Tibial artery (tissue), 4 donors: ENCODE results near the gene ITGB3.

Experiments used
- DNase-seq, 2 donors: peaks; one replicate each; pipeline ENCODE4 v3.0.0-alpha.2; 2019
- H3K27ac ChIP-seq, 2 donors: fragments of 200-600 bp; sonication (generic) in 1 of 2; 1 replicate in 1 of 2; 2 replicates in 1 of 2; pipeline ENCODE4 v1.5.1; 2018 to 2019; ENCODE audit warnings: mild to moderate bottlenecking in 1 of 2
- H3K27me3 ChIP-seq, 2 donors: fragments of 200-600 bp; sonication (generic) in 1 of 2; one replicate each; pipeline versions ENCODE4 v1.5.1 to v1.6.0; 2016 to 2019
- H3K36me3 ChIP-seq, 3 donors: fragments of 200-600 bp; sonication (generic) in 2 of 3; one replicate each; pipeline ENCODE4 v1.5.1; 2016 to 2019; ENCODE audit warnings: mild to moderate bottlenecking in 2 of 3
- H3K4me1 ChIP-seq, 4 donors: fragments of 200-600 bp; sonication (generic) in 2 of 4; 1 replicate in 3 of 4; 2 replicates in 1 of 4; pipeline ENCODE4 v1.5.1; 2016 to 2019
- H3K4me3 ChIP-seq, 2 donors: fragments of 200-600 bp; sonication (generic) in 1 of 2; 1 replicate in 1 of 2; 2 replicates in 1 of 2; pipeline ENCODE4 v1.5.1; 2018 to 2019; ENCODE audit warnings: mild to moderate bottlenecking in 2 of 2
- H3K9me3 ChIP-seq, 3 donors: fragments of 200-600 bp; sonication (generic) in 1 of 3; one replicate each; pipeline ENCODE4 v1.5.1; 2016 to 2019
- CTCF ChIP-seq, 2 experiments: fragments of 200-600 bp in 1 of 2; fragments of 450-650 bp in 1 of 2; IDR thresholded peaks; one replicate each; pipeline ENCODE4 v1.5.1; 2017 to 2019; ENCODE audit warnings: antibody characterized with exemption in 2 of 2, mild to moderate bottlenecking in 1 of 2, moderate library complexity in 1 of 2
- intact Hi-C: fragments of 100-400 bp; cut with DNase I; formaldehyde crosslinking; loops from one replicate; pipeline ENCODE4 v1.15.0; 2023; ENCODE audit warnings: low total_unique reads

ITGB3 gene

DNA sequence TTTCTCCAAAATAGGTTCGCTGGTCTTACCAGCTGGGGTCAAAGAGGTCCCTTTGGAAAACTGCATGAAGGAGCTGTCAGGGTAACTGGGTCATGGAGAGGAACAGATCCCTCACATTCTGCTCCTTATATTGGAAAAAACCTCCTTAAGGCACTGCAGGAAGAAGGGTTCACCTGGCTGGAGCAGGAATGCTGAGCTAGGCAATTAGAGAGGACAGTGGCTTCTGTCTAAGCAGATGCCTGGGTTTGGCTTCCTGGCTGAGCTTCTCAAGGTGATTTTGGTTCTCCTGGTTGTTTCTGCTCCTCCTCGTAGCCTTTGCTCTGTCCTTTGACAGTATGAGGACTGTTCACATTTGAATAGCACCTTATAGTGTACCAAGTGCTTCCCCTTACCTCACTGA is 19.6 kb downstream of the ITGB3 start:
- intact Hi-C loops = loop anchor here (5.0 kb wide), 1 partner anchor 39 kb away; no protein-coding TSS in a partner anchor
- H3K4me3 ChIP-seq = no peak overlapping the region
- peaks cover 5 to 87% (median 64%) of the 10 kb centered on the region in 4 donors for H3K4me1 ChIP-seq
- no peak for TF ChIP-seq CTCF (IDR thresholded peaks at IDR 0.05)
- no peaks in the 10 kb centered on the region for H3K9me3 ChIP-seq
- no peak for DNase-seq
- peak overlapping the region; percentile 85 to 92 for H3K27ac ChIP-seq
- H3K36me3 ChIP-seq = no peaks in the 10 kb centered on the region
- H3K27me3 ChIP-seq = no peaks in the 10 kb centered on the region

DNA sequence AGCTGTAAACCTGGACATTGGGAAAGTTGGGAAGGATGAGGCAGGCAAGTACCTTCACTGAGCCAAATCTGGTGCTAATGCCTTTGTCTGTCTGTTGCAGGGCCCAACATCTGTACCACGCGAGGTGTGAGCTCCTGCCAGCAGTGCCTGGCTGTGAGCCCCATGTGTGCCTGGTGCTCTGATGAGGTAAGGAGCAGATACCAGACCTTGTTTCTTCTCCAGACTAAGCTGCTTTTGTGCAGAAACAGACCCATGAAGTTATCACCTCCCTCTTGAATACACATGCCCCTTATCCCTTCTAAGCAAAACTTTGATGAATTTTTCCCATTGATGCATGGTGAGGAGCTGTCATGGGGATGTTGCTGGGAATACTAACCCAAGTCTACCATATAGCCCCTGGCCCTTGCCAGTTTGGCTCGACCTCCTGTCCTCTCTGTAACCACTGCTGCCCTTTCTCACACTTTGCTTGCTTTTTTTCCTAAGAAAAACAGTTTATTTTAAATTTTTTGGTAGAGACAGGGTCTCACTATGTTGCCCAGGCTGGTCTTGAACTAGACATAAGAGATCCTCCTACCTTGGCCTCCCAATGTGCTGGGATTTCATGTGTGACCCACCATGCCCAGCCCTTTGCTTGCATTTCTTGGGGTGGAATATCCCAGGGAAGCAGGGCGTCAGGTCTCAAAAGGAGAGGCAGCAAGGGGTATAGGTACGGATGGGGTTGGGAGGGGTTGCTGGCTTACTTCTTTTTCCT is 20.9 kb downstream of the ITGB3 start:
- intact Hi-C loops = loop anchor here (5.0 kb wide), 1 partner anchor 38 kb away; no protein-coding TSS in a partner anchor
- Histone ChIP-seq H3K27ac (peak overlapping the region; percentile 85 to 92), H3K27me3 (no peaks in the 10 kb centered on the region), H3K4me3 (no peak overlapping the region), H3K9me3 (no peaks in the 10 kb centered on the region), H3K36me3 (no peaks in the 10 kb centered on the region), H3K4me1 (peaks cover 5 to 86% (median 62%) of the 10 kb centered on the region in 4 donors)
- no peak for TF ChIP-seq CTCF (IDR thresholded peaks at IDR 0.05)
- DNase-seq = no peak

- Histone ChIP-seq H3K4me3 (no peak overlapping the region), H3K4me1 (peaks cover 5 to 86% (median 66%) of the 10 kb centered on the region in 4 donors), H3K9me3 (no peaks in the 10 kb centered on the region), H3K27ac (peak overlapping the region; percentile 85 to 92), H3K36me3 (no peaks in the 10 kb centered on the region), H3K27me3 (no peaks in the 10 kb centered on the region)
- intact Hi-C loops = no loop called here
- peak; percentile 94 to 97 for DNase-seq
- peak in 1 of 2 experiments; percentile 25 for TF ChIP-seq CTCF (IDR thresholded peaks at IDR 0.05)
Observed at GRCh38 chr17:47275245-47275984, 21.8 kb downstream of the ITGB3 start.

DNA sequence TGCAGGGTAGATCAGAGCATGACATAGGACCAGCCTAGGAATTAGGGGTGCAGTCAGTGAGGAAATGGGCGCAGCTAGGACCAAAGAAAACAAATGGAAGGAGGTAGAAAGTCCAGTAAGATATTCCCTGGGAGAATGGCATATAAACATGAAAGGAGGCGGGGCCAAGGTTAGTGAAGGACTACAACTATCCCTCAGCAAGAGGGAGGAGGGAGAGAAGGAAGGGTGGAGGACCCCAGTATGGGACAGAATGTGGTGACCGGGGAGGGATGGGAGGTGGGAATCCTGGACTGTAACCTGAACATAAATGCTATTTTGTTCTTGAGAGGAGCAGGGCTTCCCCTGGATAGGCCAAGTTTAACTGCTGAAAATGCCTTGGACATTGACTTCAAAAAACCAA is 22.8 kb downstream of the ITGB3 start:
- no peaks in the 10 kb centered on the region for H3K36me3 ChIP-seq
- no peak for TF ChIP-seq CTCF (IDR thresholded peaks at IDR 0.05)
- intact Hi-C loops = no loop called here
- peaks cover 5 to 88% (median 73%) of the 10 kb centered on the region in 4 donors for H3K4me1 ChIP-seq
- H3K27ac ChIP-seq = peak overlapping the region; percentile 85 to 92
- no peaks in the 10 kb centered on the region for H3K9me3 ChIP-seq
- no peak for DNase-seq
- no peaks in the 10 kb centered on the region for H3K27me3 ChIP-seq
- no peak overlapping the region for H3K4me3 ChIP-seq

DNA sequence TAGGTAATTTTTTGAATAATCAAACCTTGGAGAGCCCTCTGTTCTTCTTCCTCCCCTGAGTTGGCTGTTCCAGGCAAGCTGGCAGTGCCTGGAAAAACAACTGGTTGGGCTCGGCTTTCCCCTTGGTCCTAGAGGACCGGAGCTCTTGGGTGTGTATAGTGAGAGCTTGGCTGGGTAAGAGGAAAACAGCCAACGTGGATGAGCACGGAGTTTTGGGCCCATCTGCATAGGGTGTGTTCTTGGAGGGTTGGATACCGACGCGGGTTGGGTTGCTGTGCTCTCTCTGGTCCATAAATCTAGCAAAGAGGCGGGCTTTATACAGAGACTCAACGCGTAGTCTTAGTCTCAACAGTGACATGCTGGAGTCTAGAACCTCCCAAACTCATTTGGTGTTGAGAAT is 23.2 kb downstream of the ITGB3 start:
- TF ChIP-seq CTCF (IDR thresholded peaks at IDR 0.05) = no peak
- H3K36me3 ChIP-seq = no peaks in the 10 kb centered on the region
- no peaks in the 10 kb centered on the region for H3K27me3 ChIP-seq
- H3K9me3 ChIP-seq = no peaks in the 10 kb centered on the region
- intact Hi-C loops = no loop called here
- H3K4me3 ChIP-seq = no peak overlapping the region
- peak overlapping the region; percentile 85 to 92 for H3K27ac ChIP-seq
- peaks cover 5 to 92% (median 74%) of the 10 kb centered on the region in 4 donors for H3K4me1 ChIP-seq
- peak; percentile 77 to 94 for DNase-seq
